B cell (primary cell): ENCODE measurements around the gene MVD. TPM values are rescaled to one million over a fixed set of nuclear protein-coding genes. Genes with fewer than 3 reads are reported as not detected.

Experiments used
- ATAC-seq: fragments of 200-7000 bp; cut with Tn5 transposase; one replicate; pipeline ENCODE4 v1.10.0; 2021; ENCODE audit warnings: low read depth, mild to moderate bottlenecking, moderate number of reproducible peaks, moderate library complexity
- CTCF ChIA-PET: fragments of 350-600 bp; sonication (Branson Sonifier 250); formaldehyde crosslinking; loops from one replicate; lab custom pipeline; 2021; ENCODE audit warnings: antibody characterized with exemption, inconsistent platforms; lab: Charles Lee
- POLR2A ChIA-PET: fragments of 350-600 bp; sonication (Branson Sonifier 250); formaldehyde crosslinking; loops from one replicate; lab custom pipeline; 2021; ENCODE audit warnings: antibody characterized with exemption; lab: Charles Lee
- DNase-seq: peaks from one replicate; pipeline ENCODE4 v3.0.0; 2013
- H2AFZ ChIP-seq: 2 replicates; pipeline ENCODE4 v1.6.1; 2012; ENCODE audit warnings: mild to moderate bottlenecking, low read depth, low read length; ENCODE audit not compliant: insufficient read depth, poor library complexity, severe bottlenecking
- H3K27ac ChIP-seq, 2 donors: 1 replicate in 1 of 2; 2 replicates in 1 of 2; pipeline ENCODE4 v1.5.1; 2012 to 2013; ENCODE audit warnings: low read length in 2 of 2, mild to moderate bottlenecking in 2 of 2, moderate library complexity in 1 of 2
- H3K27me3 ChIP-seq, 4 experiments: fragments of 200-600 bp in 1 of 4; sonication (generic) in 1 of 4; replicated peaks in 1 of 4; 1 replicate in 2 of 4; 2 replicates in 2 of 4; pipeline versions ENCODE4 v1.6.1 to v1.7.0; 2013 to 2016; ENCODE audit warnings: low read length in 3 of 4, mild to moderate bottlenecking in 2 of 4, mixed read lengths in 1 of 4, moderate library complexity in 1 of 4; ENCODE audit not compliant: insufficient read depth in 4 of 4, control insufficient read depth in 3 of 4; ENCODE audit errors: control extremely low read depth in 1 of 4
- H3K36me3 ChIP-seq, 2 experiments: replicated peaks in 1 of 2; 1 replicate in 1 of 2; 2 replicates in 1 of 2; pipeline versions ENCODE4 v1.6.1 to v1.7.1; 2013; ENCODE audit warnings: low read length in 1 of 2; ENCODE audit not compliant: insufficient read depth in 2 of 2, control insufficient read depth in 1 of 2; ENCODE audit errors: control extremely low read depth in 1 of 2, extremely low read depth in 1 of 2
- H3K4me1 ChIP-seq, 2 donors: fragments of 200-600 bp in 1 of 2; sonication (generic) in 1 of 2; 1 replicate in 1 of 2; 2 replicates in 1 of 2; pipeline versions ENCODE4 v1.5.1 to v1.6.1; 2013 to 2017; ENCODE audit warnings: low read length in 2 of 2; ENCODE audit not compliant: control insufficient read depth in 2 of 2, insufficient read depth in 2 of 2
- H3K4me2 ChIP-seq: replicated peaks from 2 replicates; pipeline ENCODE3; 2012; ENCODE audit warnings: mild to moderate bottlenecking, low read depth, low read length; ENCODE audit not compliant: poor library complexity, severe bottlenecking
- H3K4me3 ChIP-seq, 5 experiments: fragments of 200-600 bp in 1 of 5; sonication (generic) in 1 of 5; 1 replicate in 3 of 5; 2 replicates in 2 of 5; pipeline versions ENCODE4 v1.5.1 to v1.7.0; 2011 to 2016; ENCODE audit warnings: low read length in 4 of 5, mild to moderate bottlenecking in 4 of 5, low read depth in 2 of 5, control low read depth in 1 of 5, moderate library complexity in 1 of 5; ENCODE audit not compliant: insufficient read depth in 1 of 5; ENCODE audit errors: control extremely low read depth in 1 of 5, extremely low read depth in 1 of 5
- H3K79me2 ChIP-seq: fragments of 200-600 bp; sonication (generic); one replicate; pipeline ENCODE4 v1.6.0; 2016; ENCODE audit warnings: low read length; ENCODE audit not compliant: control insufficient read depth, insufficient read depth
- H3K9ac ChIP-seq: fragments of 200-600 bp; sonication (generic); 2 replicates; pipeline ENCODE4 v1.6.1; 2017; ENCODE audit warnings: mild to moderate bottlenecking, low read length, moderate library complexity
- H3K9me3 ChIP-seq, 3 donors: one replicate each; pipeline versions ENCODE4 v1.6.1 to v1.7.1; 2013; ENCODE audit warnings: low read length in 2 of 3; ENCODE audit not compliant: control insufficient read depth in 2 of 3, insufficient read depth in 1 of 3; ENCODE audit errors: control extremely low read depth in 1 of 3
- H4K20me1 ChIP-seq: 2 replicates; pipeline ENCODE4 v1.6.0; 2012; ENCODE audit warnings: mild to moderate bottlenecking, low read length; ENCODE audit not compliant: insufficient read depth, control insufficient read depth, poor library complexity, severe bottlenecking
- H3K27ac Mint-ChIP-seq: one replicate; pipeline ENCODE4 v1.8.0; 2021; ENCODE audit warnings: mixed read lengths
- H3K27me3 Mint-ChIP-seq: one replicate; pipeline ENCODE4 v1.8.0; 2021; ENCODE audit warnings: mixed read lengths
- H3K4me1 Mint-ChIP-seq: one replicate; pipeline ENCODE4 v1.8.0; 2021; ENCODE audit warnings: mixed read lengths
- H3K4me3 Mint-ChIP-seq: one replicate; pipeline ENCODE4 v1.8.0; 2021; ENCODE audit warnings: mixed read lengths
- H3K9me3 Mint-ChIP-seq: one replicate; pipeline ENCODE4 v1.8.0; 2022; ENCODE audit warnings: mixed read lengths; ENCODE audit not compliant: insufficient read depth
- EZH2 ChIP-seq: IDR thresholded peaks from 2 replicates; pipeline ENCODE4 v1.6.1; 2012; ENCODE audit warnings: borderline replicate concordance, low read depth, mild to moderate bottlenecking, moderate library complexity, low read length; ENCODE audit not compliant: insufficient read depth, poor library complexity, severe bottlenecking
- WGBS: methylation state at CpG from one replicate; pipeline ENCODE4 v1.1.5; 2013; ENCODE audit warnings: missing lambda C conversion rate; ENCODE audit not compliant: insufficient coverage; 5-methylcytosine and 5-hydroxymethylcytosine counted together
- intact Hi-C: fragments of 100-400 bp; cut with micrococcal nuclease; formaldehyde crosslinking; loops from one replicate; pipeline ENCODE4 v1.10.0; 2022
- polyA plus RNA-seq: library from polyadenylated mRNA; depleted of rRNA; stranded (reverse); fragments of >200 nt; gene quantifications from 2 replicates; pipeline ENCODE4 v1.2.3, GENCODE V29; 2012
- total RNA-seq, 2 donors: library from RNA; stranded (reverse); fragments of 120-200 nt in 1 of 2; gene quantifications; 1 replicate in 1 of 2; 2 replicates in 1 of 2; pipeline versions ENCODE4 v1.2.3 to v1.2.4, GENCODE V29; 2013 to 2022
- TF ChIP-seq, protein P1 (sequence below): fragments of 200-600 bp; IDR thresholded peaks from one replicate; pipeline ENCODE4 v1.8.0; 2022; ENCODE audit warnings: antibody characterized with exemption, mild to moderate bottlenecking

The MVD gene
- total and polyA plus RNA-seq, 2 donors (not counting 1 experiment from before 2014, with no cell fraction given): 40.9 to 95.4 TPM

DNA sequence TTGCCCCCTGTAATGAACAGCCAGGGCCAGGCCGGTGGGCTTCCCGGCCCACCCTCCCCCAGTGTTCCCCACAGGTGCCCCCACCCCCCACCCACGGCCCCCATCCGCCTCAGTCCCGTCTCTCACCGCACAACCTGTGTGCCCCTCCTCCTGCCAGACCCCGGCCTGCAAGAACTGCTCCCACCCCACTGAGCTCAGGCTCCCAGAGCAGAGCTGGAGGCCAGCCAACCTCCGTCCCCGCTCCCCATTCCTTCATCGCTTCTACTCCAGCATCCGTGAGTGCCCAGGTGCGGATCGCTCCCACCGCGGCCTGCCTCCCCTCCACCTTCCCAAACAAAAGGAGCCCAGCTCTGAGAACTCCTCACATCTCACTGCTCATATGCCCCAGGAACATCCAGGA is 4.2 kb downstream of the MVD start:
- H3K4me3 Mint-ChIP-seq: no peak overlapping the region

GRCh38 chr16:88657371-88657770 is 5.5 kb downstream of the MVD start:
- Histone ChIP-seq H3K4me2 (no peak overlapping the region), H3K79me2 (peaks cover 50% of the 10 kb centered on the region), H4K20me1 (no peaks in the 10 kb centered on the region), H3K36me3 (peaks cover 0 to 17% of the 10 kb centered on the region in 2 experiments), H3K27me3 (no peaks in the 10 kb centered on the region), H3K4me1 (peaks cover 15 to 26% of the 10 kb centered on the region in 2 donors), H3K27ac (no peak overlapping the region), H3K4me3 (no peak overlapping the region), H3K9me3 (no peaks in the 10 kb centered on the region), H3K9ac (no peak overlapping the region), H2AFZ (no peak overlapping the region)
- H3K9me3 Mint-ChIP-seq: no peaks in the 10 kb centered on the region
- ATAC-seq: no peak
- ChIA-PET POLR2A (no interaction called here), CTCF (interaction anchor here (0.9 kb wide), 1 partner anchor 117 kb away, joined by 3 read pairs; no protein-coding TSS in a partner anchor)
- DNase-seq: no peak
- WGBS: 95% methylated on average over 19 of the region's 19 CpGs
- peaks cover 20% of the 10 kb centered on the region for H3K4me1 Mint-ChIP-seq
- intact Hi-C loops: no loop called here
- TF ChIP-seq, protein P1, sequence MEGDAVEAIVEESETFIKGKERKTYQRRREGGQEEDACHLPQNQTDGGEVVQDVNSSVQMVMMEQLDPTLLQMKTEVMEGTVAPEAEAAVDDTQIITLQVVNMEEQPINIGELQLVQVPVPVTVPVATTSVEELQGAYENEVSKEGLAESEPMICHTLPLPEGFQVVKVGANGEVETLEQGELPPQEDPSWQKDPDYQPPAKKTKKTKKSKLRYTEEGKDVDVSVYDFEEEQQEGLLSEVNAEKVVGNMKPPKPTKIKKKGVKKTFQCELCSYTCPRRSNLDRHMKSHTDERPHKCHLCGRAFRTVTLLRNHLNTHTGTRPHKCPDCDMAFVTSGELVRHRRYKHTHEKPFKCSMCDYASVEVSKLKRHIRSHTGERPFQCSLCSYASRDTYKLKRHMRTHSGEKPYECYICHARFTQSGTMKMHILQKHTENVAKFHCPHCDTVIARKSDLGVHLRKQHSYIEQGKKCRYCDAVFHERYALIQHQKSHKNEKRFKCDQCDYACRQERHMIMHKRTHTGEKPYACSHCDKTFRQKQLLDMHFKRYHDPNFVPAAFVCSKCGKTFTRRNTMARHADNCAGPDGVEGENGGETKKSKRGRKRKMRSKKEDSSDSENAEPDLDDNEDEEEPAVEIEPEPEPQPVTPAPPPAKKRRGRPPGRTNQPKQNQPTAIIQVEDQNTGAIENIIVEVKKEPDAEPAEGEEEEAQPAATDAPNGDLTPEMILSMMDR: no peak
- TF ChIP-seq EZH2: no peak
- no peaks in the 10 kb centered on the region for H3K27me3 Mint-ChIP-seq
- H3K4me3 Mint-ChIP-seq: no peak overlapping the region
- no peak overlapping the region for H3K27ac Mint-ChIP-seq

More for the DNA sequence above, 4.2 kb downstream of the MVD start:
- no peak overlapping the region for H3K9ac ChIP-seq
- no peak overlapping the region for H3K27ac ChIP-seq
- H3K9me3 ChIP-seq: no peaks in the 10 kb centered on the region
- POLR2A ChIA-PET: interaction anchor here (0.6 kb wide), 1 partner anchor 125 kb away, joined by 3 read pairs; no protein-coding TSS in a partner anchor
- peaks cover 62% of the 10 kb centered on the region for H3K79me2 ChIP-seq
- Mint-ChIP-seq H3K9me3 (no peaks in the 10 kb centered on the region), H3K27ac (peak overlapping the region; percentile 32), H3K27me3 (no peaks in the 10 kb centered on the region), H3K4me1 (peaks cover 21% of the 10 kb centered on the region)
- H3K27me3 ChIP-seq: no peaks in the 10 kb centered on the region
- intact Hi-C loops: no loop called here
- TF ChIP-seq, protein P1: no peak
- TF ChIP-seq EZH2: no peak
- H3K4me2 ChIP-seq: no peak overlapping the region
- H3K4me3 ChIP-seq: no peak overlapping the region
- peaks cover 13 to 20% of the 10 kb centered on the region in 2 donors for H3K4me1 ChIP-seq
- ATAC-seq: no peak
- H2AFZ ChIP-seq: no peak overlapping the region
- no peak for DNase-seq
- 94% methylated on average over 12 of the region's 15 CpGs for WGBS
- CTCF ChIA-PET: no interaction called here
- H3K36me3 ChIP-seq: peaks cover 0 to 14% of the 10 kb centered on the region in 2 experiments
- H4K20me1 ChIP-seq: no peaks in the 10 kb centered on the region
